ENCODE results near the gene RUFY4. TPM values are rescaled to one million over a fixed set of nuclear protein-coding genes. Genes with fewer than 3 reads are reported as not detected.

Gene RUFY4
- not detected in 5 replicates for total RNA-seq (2022; extraction: Qiagen RNA extraction)

DNA sequence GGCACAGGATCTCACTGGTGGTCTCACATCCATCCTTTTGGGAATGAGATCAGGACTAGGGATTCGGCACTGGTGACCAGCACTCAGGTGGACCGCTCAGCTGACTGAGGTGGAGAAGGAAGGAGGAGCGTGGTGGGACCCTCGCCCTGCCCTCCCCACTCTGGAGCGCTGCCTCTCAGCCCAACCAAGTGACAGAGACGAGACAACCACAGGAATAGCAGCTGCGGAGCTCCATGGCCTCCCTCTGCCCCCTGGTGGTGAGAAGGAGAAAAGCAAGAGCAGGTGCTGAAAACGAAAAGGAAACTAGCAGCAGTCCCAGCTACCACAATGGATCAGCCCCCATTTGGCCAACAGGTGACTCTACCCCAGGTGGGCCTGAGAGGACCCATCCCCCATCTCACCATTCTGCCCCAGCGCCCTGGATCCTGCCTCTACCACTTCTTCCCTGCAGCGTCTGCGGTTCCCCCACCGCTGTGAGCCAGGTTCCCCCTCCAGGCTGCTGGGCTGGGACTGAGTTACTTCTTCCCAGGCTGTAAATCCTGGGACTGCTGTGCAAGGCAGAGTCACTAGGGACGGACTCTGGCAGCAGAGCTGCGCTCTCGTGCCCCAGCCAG lies at the start of gene RUFY4:
Gene RUFY4, plus strand, starts transcription at position 533 of the 614 bp plus-strand sequence. CDS start 1,353 bp downstream, outside the sequence.

DNA sequence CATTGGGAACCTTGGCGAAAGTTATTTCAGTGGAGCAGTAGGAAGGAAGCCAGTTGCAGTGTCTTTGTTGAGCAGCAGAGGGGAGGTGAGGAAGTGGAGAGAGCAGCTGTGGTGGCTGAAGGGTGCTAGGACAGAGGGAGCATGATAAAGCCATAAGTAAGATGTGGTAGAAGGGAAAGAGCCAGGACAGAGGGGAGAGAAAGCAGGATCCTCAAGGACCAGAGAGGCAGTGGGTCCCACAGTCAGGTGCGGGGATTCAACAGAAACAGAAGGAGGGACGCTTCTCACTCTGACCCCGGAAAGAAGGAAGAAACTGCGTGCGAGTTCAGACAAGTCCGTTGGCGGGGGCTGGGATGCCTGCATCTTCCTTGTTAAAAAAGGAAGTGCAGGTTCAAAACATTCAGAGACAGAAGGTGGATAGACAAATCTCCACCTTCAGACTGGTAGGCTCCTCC lies 56.6 kb downstream of the RUFY4 start, which contains the start of gene CXCR2:
Gene CXCR2, plus strand, starts transcription at position 403 of the 455 bp plus-strand sequence. CDS start 8,774 bp downstream, outside the sequence.

Other genes with a start within 250 kb of the RUFY4 start
- gene TNS1, start 66.3 kb upstream of the RUFY4 start, total RNA-seq (2022; extraction: Qiagen RNA extraction): 10.7 to 28.4 TPM (median 17.4 TPM) in 5 replicates
- gene CXCR2, start 56.8 kb downstream of the RUFY4 start, total RNA-seq (2022; extraction: Qiagen RNA extraction): not detected in 5 replicates
- gene CXCR1, start 97.7 kb downstream of the RUFY4 start, total RNA-seq (2022; extraction: Qiagen RNA extraction): not detected in 5 replicates
- gene ARPC2, start 147.9 kb downstream of the RUFY4 start, total RNA-seq (2022; extraction: Qiagen RNA extraction): 291 to 312 TPM (median 310 TPM) in 5 replicates
- gene GPBAR1, start 191.8 kb downstream of the RUFY4 start, total RNA-seq (2022; extraction: Qiagen RNA extraction): 0.17 to 0.59 TPM (median 0.49 TPM) in 5 replicates
- gene AAMP, start 200.9 kb downstream of the RUFY4 start, total RNA-seq (2022; extraction: Qiagen RNA extraction): 117 to 194 TPM (median 124 TPM) in 5 replicates
- 63.9 to 67.2 TPM (median 64.0 TPM) in 5 replicates for gene PNKD, start 201.3 kb downstream of the RUFY4 start, total RNA-seq (2022; extraction: Qiagen RNA extraction)
- 125 to 143 TPM (median 136 TPM) in 5 replicates for gene TMBIM1, start 223.2 kb downstream of the RUFY4 start, total RNA-seq (2022; extraction: Qiagen RNA extraction)

Data from A549 treated with dexamethasone at 1 μM for 4 hours (cell line).